ENCODE results near the gene TPO.

The TPO gene

GRCh38 chr2:1451422-1451821 is 38.2 kb downstream of the TPO start:
- no peak for DNase-seq

GRCh38 chr2:1453561-1453960 is 40.3 kb downstream of the TPO start:
- DNase-seq, result no peak

- DNase-seq, result no peak
These were observed 41.1 kb downstream of the TPO start for GRCh38 chr2:1454346-1454745.

GRCh38 chr2:1455466-1455865 is 42.2 kb downstream of the TPO start:
- no peak for DNase-seq

GRCh38 chr2:1458432-1458831 is 45.2 kb downstream of the TPO start:
- DNase-seq, result no peak

GRCh38 chr2:1459727-1460126 is 46.5 kb downstream of the TPO start:
- no peak for DNase-seq

GRCh38 chr2:1460851-1461418 is 47.7 kb downstream of the TPO start:
- no peak for DNase-seq

GRCh38 chr2:1461507-1462390 is 48.5 kb downstream of the TPO start:
- no peak for DNase-seq

GRCh38 chr2:1462994-1463393 is 49.7 kb downstream of the TPO start:
- no peak for DNase-seq

- no peak for DNase-seq
These were observed 59.1 kb downstream of the TPO start for GRCh38 chr2:1472350-1472749.

- DNase-seq, result no peak
These were observed 63.4 kb downstream of the TPO start for GRCh38 chr2:1476617-1477195.

- no peak for DNase-seq
These were observed 64.2 kb downstream of the TPO start for GRCh38 chr2:1477196-1478040.

GRCh38 chr2:1478311-1479305 is 65.3 kb downstream of the TPO start:
- DNase-seq, result no peak

GRCh38 chr2:1479346-1479745 is 66.1 kb downstream of the TPO start:
- no peak for DNase-seq

- DNase-seq, result no peak
These were observed 67.4 kb downstream of the TPO start for GRCh38 chr2:1480671-1481076.

- no peak for DNase-seq
These were observed 68.4 kb downstream of the TPO start for GRCh38 chr2:1481406-1482252.

GRCh38 chr2:1482253-1482675 is 69.0 kb downstream of the TPO start:
- no peak for DNase-seq

- no peak for DNase-seq
These were observed 69.7 kb downstream of the TPO start for GRCh38 chr2:1482981-1483380.

- DNase-seq, result no peak
These were observed 70.3 kb downstream of the TPO start for GRCh38 chr2:1483551-1483950.

GRCh38 chr2:1484131-1484884 is 71.0 kb downstream of the TPO start:
- no peak for DNase-seq

Measured in 8988T (cell line).